Esophagus squamous epithelium (tissue), 4 donors: ENCODE measurements around the gene WNK2.

Source experiments
- POLR2A ChIP-seq, 4 donors: fragments of 450-650 bp; IDR thresholded peaks; one replicate each; pipeline ENCODE4 v1.6.1; 2017; ENCODE audit warnings: antibody characterized with exemption in 4 of 4, mild to moderate bottlenecking in 4 of 4, moderate library complexity in 3 of 4
- TF ChIP-seq, protein P1 (sequence below), 6 experiments: fragments of 450-650 bp in 4 of 6; fragments of 200-600 bp in 2 of 6; sonication (generic) in 2 of 6; IDR thresholded peaks; one replicate each; pipeline ENCODE4 v1.5.1; 2016 to 2019; ENCODE audit warnings: antibody characterized with exemption in 6 of 6, mild to moderate bottlenecking in 4 of 6, moderate library complexity in 4 of 6

DNA sequence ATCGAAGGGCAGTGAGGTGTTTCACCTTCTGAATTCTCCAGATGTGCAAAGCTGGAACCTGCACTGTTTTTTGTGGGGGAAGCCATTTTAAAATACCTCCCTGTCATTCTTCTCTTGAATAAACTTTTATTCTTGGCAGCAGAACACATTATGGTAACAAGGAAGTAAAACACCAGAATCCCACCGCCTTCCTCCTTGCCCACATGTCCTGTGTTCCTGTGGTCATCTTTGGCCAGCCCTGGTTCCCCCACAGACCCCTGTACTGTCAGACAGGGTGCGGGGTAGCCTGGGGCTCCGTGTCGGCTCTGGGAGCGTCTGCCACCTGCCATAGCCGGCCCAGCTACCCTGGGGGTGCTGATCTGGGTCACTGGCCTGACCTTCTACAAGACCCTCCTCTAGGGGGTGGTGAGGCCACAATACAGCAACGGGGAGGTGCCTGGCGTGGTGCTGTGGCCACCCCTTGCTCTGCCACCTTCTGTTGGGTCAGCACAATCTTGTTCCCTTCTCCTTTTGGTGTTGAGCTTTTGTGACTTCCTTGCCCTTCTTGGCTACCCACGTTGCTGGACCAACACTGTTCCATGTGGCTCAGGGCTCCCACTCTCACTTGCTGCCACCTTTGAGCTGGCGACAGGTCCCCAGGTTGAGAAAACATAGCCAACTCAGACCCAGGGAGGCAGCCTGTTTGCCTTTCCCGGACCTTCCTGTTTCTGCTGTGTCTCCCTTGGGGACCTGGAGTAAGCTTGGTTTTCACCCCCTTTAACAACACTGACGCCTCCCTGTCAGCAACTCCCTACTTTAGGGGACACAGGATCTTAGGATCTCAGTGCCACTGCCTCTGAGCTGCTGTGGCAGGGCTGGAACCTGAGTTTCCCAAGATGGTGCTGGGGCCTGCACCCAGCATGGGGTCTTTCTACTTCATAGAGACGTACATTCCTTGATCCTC, 4.8 kb downstream of the WNK2 start:
- TF ChIP-seq, protein P1, sequence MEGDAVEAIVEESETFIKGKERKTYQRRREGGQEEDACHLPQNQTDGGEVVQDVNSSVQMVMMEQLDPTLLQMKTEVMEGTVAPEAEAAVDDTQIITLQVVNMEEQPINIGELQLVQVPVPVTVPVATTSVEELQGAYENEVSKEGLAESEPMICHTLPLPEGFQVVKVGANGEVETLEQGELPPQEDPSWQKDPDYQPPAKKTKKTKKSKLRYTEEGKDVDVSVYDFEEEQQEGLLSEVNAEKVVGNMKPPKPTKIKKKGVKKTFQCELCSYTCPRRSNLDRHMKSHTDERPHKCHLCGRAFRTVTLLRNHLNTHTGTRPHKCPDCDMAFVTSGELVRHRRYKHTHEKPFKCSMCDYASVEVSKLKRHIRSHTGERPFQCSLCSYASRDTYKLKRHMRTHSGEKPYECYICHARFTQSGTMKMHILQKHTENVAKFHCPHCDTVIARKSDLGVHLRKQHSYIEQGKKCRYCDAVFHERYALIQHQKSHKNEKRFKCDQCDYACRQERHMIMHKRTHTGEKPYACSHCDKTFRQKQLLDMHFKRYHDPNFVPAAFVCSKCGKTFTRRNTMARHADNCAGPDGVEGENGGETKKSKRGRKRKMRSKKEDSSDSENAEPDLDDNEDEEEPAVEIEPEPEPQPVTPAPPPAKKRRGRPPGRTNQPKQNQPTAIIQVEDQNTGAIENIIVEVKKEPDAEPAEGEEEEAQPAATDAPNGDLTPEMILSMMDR (IDR thresholded peaks at IDR 0.05): no peak
- no peak for TF ChIP-seq POLR2A (IDR thresholded peaks at IDR 0.05)
